Measurements from ENCODE around the gene ZFX. TPM values are rescaled to one million over a fixed set of nuclear protein-coding genes. Genes with fewer than 3 reads are reported as not detected.

ZFX gene
- total RNA-seq, 4 donors from 2014 or later = 63.7 to 105 (median 68.2) TPM

GRCh38 chrX:24204331-24204730 lies 54.8 kb downstream of the ZFX start:
- Histone ChIP-seq H3K36me3 (peaks cover 14 to 17% of the 10 kb centered on the region in 2 donors), H3K27ac (no peak overlapping the region), H3K4me3 (replicated peaks in 1 of 3) (no peak overlapping the region), H3K9me3 (no peaks in the 10 kb centered on the region), H3K27me3 (no peaks in the 10 kb centered on the region), H3K4me1 (peaks cover 25 to 30% of the 10 kb centered on the region in 2 donors)
- TF ChIP-seq POLR2A (IDR thresholded peaks at IDR 0.05) (no peak), CTCF (IDR thresholded peaks at IDR 0.05) (no peak)
- intact Hi-C loops (cut with DNase I) = loop anchor here (10.0 kb wide), 1 partner anchor 50 kb away; no protein-coding TSS in a partner anchor
- DNase-seq = no peak
- WGBS, 2 donors = 93 to 94% methylated on average over 5 of the region's 5 CpGs

DNA sequence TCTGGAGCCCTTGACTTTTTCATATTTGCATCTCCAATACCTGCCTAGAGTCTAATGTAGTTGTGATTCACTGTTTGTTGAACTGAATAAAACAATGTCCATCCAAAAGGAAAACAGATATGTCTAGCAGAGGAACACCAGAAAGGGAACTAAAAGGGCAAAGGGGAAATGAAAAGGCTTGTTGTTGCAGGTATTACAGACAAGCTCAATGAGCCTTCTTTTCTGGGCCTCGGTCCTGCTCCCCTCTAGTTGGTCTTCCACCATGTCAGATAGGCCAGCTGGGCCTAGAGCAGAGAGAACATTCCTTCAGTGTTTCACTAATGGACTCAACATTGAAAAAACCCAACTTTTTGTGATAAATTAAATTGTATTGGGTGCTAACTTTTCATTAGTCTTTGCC lies 55.4 kb downstream of the ZFX start:
- Histone ChIP-seq H3K4me1 (peaks cover 25 to 28% of the 10 kb centered on the region in 2 donors), H3K27me3 (no peaks in the 10 kb centered on the region), H3K9me3 (no peaks in the 10 kb centered on the region), H3K36me3 (peaks cover 15 to 23% of the 10 kb centered on the region in 2 donors), H3K4me3 (replicated peaks in 1 of 3) (no peak overlapping the region), H3K27ac (no peak overlapping the region)
- WGBS, 2 donors = 83 to 89% methylated on average over 1 of the region's 1 CpG
- DNase-seq = no peak
- TF ChIP-seq CTCF (IDR thresholded peaks at IDR 0.05) (no peak), POLR2A (IDR thresholded peaks at IDR 0.05) (no peak)
- intact Hi-C loops (cut with DNase I) = loop anchor here (10.0 kb wide), 1 partner anchor 50 kb away; no protein-coding TSS in a partner anchor

GRCh38 chrX:24207826-24208225 lies 58.3 kb downstream of the ZFX start:
- no peak overlapping the region for H3K27ac ChIP-seq
- 77 to 84% methylated on average over 2 of the region's 2 CpGs for WGBS, 2 donors
- TF ChIP-seq POLR2A (IDR thresholded peaks at IDR 0.05) (no peak), CTCF (IDR thresholded peaks at IDR 0.05) (no peak)
- H3K4me1 ChIP-seq = no peaks in the 10 kb centered on the region
- intact Hi-C loops (cut with DNase I) = loop anchor here (10.0 kb wide), 1 partner anchor 53 kb away; no protein-coding TSS in a partner anchor
- H3K36me3 ChIP-seq = peaks cover 28 to 49% of the 10 kb centered on the region in 2 donors
- no peak for DNase-seq
- no peaks in the 10 kb centered on the region for H3K27me3 ChIP-seq
- no peak overlapping the region for H3K4me3 ChIP-seq (replicated peaks in 1 of 3)
- H3K9me3 ChIP-seq = no peaks in the 10 kb centered on the region

GRCh38 chrX:24208496-24209240 lies 59.1 kb downstream of the ZFX start:
- DNase-seq = no peak
- WGBS, 2 donors = 95 to 96% methylated on average over 13 of the region's 13 CpGs
- no peaks in the 10 kb centered on the region for H3K9me3 ChIP-seq
- no peaks in the 10 kb centered on the region for H3K27me3 ChIP-seq
- TF ChIP-seq CTCF (IDR thresholded peaks at IDR 0.05) = no peak
- TF ChIP-seq POLR2A (IDR thresholded peaks at IDR 0.05) = no peak
- H3K4me3 ChIP-seq (replicated peaks in 1 of 3) = no peak overlapping the region
- intact Hi-C loops (cut with DNase I) = loop anchor here (10.0 kb wide), 1 partner anchor 54 kb away; no protein-coding TSS in a partner anchor
- no peaks in the 10 kb centered on the region for H3K4me1 ChIP-seq
- H3K27ac ChIP-seq = no peak overlapping the region
- H3K36me3 ChIP-seq = peaks cover 28 to 49% of the 10 kb centered on the region in 2 donors

DNA sequence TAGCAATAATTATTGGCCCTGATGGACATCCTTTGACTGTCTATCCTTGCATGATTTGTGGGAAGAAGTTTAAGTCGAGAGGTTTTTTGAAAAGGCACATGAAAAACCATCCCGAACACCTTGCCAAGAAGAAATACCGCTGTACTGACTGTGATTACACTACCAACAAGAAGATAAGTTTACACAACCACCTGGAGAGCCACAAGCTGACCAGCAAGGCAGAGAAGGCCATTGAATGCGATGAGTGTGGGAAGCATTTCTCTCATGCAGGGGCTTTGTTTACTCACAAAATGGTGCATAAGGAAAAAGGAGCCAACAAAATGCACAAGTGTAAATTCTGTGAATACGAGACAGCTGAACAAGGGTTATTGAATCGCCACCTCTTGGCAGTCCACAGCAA lies 60.7 kb downstream of the ZFX start:
- Histone ChIP-seq H3K4me3 (replicated peaks in 1 of 3) (no peak overlapping the region), H3K4me1 (no peaks in the 10 kb centered on the region), H3K36me3 (peaks cover 28 to 49% of the 10 kb centered on the region in 2 donors), H3K27ac (no peak overlapping the region), H3K27me3 (no peaks in the 10 kb centered on the region), H3K9me3 (no peaks in the 10 kb centered on the region)
- WGBS, 2 donors = 43 to 65% methylated on average over 6 of the region's 6 CpGs
- DNase-seq = peak in 1 of 2 donors; percentile 7
- TF ChIP-seq POLR2A (IDR thresholded peaks at IDR 0.05) (no peak), CTCF (IDR thresholded peaks at IDR 0.05) (no peak)
- intact Hi-C loops (cut with DNase I) = no loop called here

Measured in thyroid gland (tissue), 4 donors.